ENCODE results near the gene SCMH1. TPM values are rescaled to one million over a fixed set of nuclear protein-coding genes. Genes with fewer than 3 reads are reported as not detected.

Gene SCMH1
- total RNA-seq, 1 experiment from 2014 or later: 16.5 TPM

GRCh38 chr1:41100170-41100569, 141.9 kb downstream of the SCMH1 start:
- H3K4me1 ChIP-seq (ENCODE audit: insufficient read depth, low read length): peaks cover 2% of the 10 kb centered on the region; the same call in 1 of the 2 replicates
- no peak overlapping the region for H3T11ph ChIP-seq (ENCODE audit: low read length)
- H2BK12ac ChIP-seq (ENCODE audit: insufficient read length, low read depth, low read length): no peak overlapping the region
- no peak overlapping the region for H3K14ac ChIP-seq (ENCODE audit: insufficient read depth, low read length)
- H3K9me3 ChIP-seq (ENCODE audit: control insufficient read depth, low read depth, low read length): no peaks in the 10 kb centered on the region
- no peak for TF ChIP-seq CTCF (conservative IDR thresholded peaks at IDR 0.05)
- H2BK15ac ChIP-seq (ENCODE audit: low read depth, low read length): no peak overlapping the region
- no peak overlapping the region for H4K8ac ChIP-seq (replicated peaks; ENCODE audit: insufficient read length, low read depth, low read length)
- H3K27me3 ChIP-seq (ENCODE audit: insufficient read depth, low read length): no peaks in the 10 kb centered on the region
- H4K5ac ChIP-seq (ENCODE audit: insufficient read length, low read depth, low read length): no peak overlapping the region
- no peak overlapping the region for H3K18ac ChIP-seq (ENCODE audit: insufficient read length, low read depth, low read length)
- H2BK20ac ChIP-seq (ENCODE audit: low read depth, low read length, poor library complexity, severe bottlenecking): no peak overlapping the region
- H3K27me3 Mint-ChIP-seq (ENCODE audit: low read depth): no peaks in the 10 kb centered on the region
- no peak overlapping the region for H2BK5ac ChIP-seq (ENCODE audit: insufficient read length, low read length)
- no peaks in the 10 kb centered on the region for H3K23me2 ChIP-seq (ENCODE audit: insufficient read length, low read depth, low read length, poor library complexity, severe bottlenecking)
- H3K27ac Mint-ChIP-seq: no peak overlapping the region
- no peak overlapping the region for H2AFZ ChIP-seq (ENCODE audit: low read length)
- no peaks in the 10 kb centered on the region for H3K9me3 Mint-ChIP-seq
- no peaks in the 10 kb centered on the region for H3K79me1 ChIP-seq (ENCODE audit: insufficient read depth, low read depth, low read length, poor library complexity, severe bottlenecking)
- WGBS (ENCODE audit: extremely low coverage, insufficient read length, low lambda C conversion rate): no CpG with 5 or more reads among the region's 4 CpGs
- no peak for DNase-seq
- H3K4me2 ChIP-seq (ENCODE audit: insufficient read depth, insufficient read length, low read length): no peak overlapping the region
- no peaks in the 10 kb centered on the region for H3K79me2 ChIP-seq (ENCODE audit: insufficient read depth, low read length)
- H3K4me3 Mint-ChIP-seq: no peak overlapping the region
- H4K91ac ChIP-seq (ENCODE audit: insufficient read length, low read depth, low read length): no peak overlapping the region
- H3K36me3 Mint-ChIP-seq (ENCODE audit: insufficient read depth in 1 of 3, low read depth in 3 of 3): no peaks in the 10 kb centered on the region
- H2BK120ac ChIP-seq (ENCODE audit: low read depth, low read length, poor library complexity, severe bottlenecking): no peak overlapping the region
- H3K23ac ChIP-seq (ENCODE audit: insufficient read length, low read depth, low read length): no peak overlapping the region
- H3K56ac ChIP-seq (ENCODE audit: insufficient read length, low read depth, low read length): no peak overlapping the region
- no peak overlapping the region for H2AK5ac ChIP-seq (ENCODE audit: insufficient read length, low read length)
- no peak overlapping the region for H3K9ac ChIP-seq (ENCODE audit: extremely low read depth, insufficient read length, low read length)
- no peaks in the 10 kb centered on the region for H4K20me1 ChIP-seq (ENCODE audit: control insufficient read depth, insufficient read depth, insufficient read length)
- H3K4me1 Mint-ChIP-seq: peaks cover 6 to 8% of the 10 kb centered on the region in 2 experiments
- no peak overlapping the region for H3K27ac ChIP-seq (ENCODE audit: insufficient read length, low read depth, low read length)
- no peak overlapping the region for H3K4ac ChIP-seq (ENCODE audit: low read depth, low read length)

All from H9 (cell line).